Eye (tissue), 1 donor: ENCODE measurements around the gene DESI1.
"Not testable (repeated sequence)": the region's sequence is repeated elsewhere in the genome, so short reads cannot be mapped to it uniquely, and the experiment has no call there.

ENCODE experiments used
- DNase-seq: peaks from one replicate; pipeline ENCODE4 v3.0.0-alpha.2; 2015

The DESI1 gene

GRCh38 chr22:41620589-41621098, at the start of gene DESI1:
DESI1 (minus strand) TSS chr22:41621043; CDS start chr22:41620839, 204 bp downstream.
- peak; percentile 69 for DNase-seq

- DNase-seq: no peak
Observed at GRCh38 chr22:41668971-41669911, 48.4 kb upstream of the DESI1 start.

- DNase-seq: no peak
Observed at GRCh38 chr22:41664951-41665350, 44.1 kb upstream of the DESI1 start.

GRCh38 chr22:41664490-41664889, 43.6 kb upstream of the DESI1 start:
- no peak for DNase-seq

- DNase-seq: not testable (repeated sequence)
Observed at GRCh38 chr22:41663594-41663993, 42.8 kb upstream of the DESI1 start.

- DNase-seq: no peak
Observed at GRCh38 chr22:41661713-41662112, 40.9 kb upstream of the DESI1 start.

GRCh38 chr22:41661088-41661487, 40.2 kb upstream of the DESI1 start:
- no peak for DNase-seq

- no peak for DNase-seq
Observed at GRCh38 chr22:41660416-41660815, 39.6 kb upstream of the DESI1 start.

- DNase-seq: no peak
Observed at GRCh38 chr22:41659941-41660340, 39.1 kb upstream of the DESI1 start.

GRCh38 chr22:41658869-41659268, 38.0 kb upstream of the DESI1 start:
- DNase-seq: no peak

- DNase-seq: no peak
Observed at GRCh38 chr22:41657709-41658108, 36.9 kb upstream of the DESI1 start.

GRCh38 chr22:41656556-41656955, 35.7 kb upstream of the DESI1 start:
- no peak for DNase-seq

GRCh38 chr22:41654322-41654721, 33.5 kb upstream of the DESI1 start:
- DNase-seq: no peak

GRCh38 chr22:41650821-41651220, 30.0 kb upstream of the DESI1 start:
- DNase-seq: no peak

GRCh38 chr22:41650229-41650628, 29.4 kb upstream of the DESI1 start:
- DNase-seq: no peak

GRCh38 chr22:41648432-41648831, 27.6 kb upstream of the DESI1 start:
- no peak for DNase-seq

- DNase-seq: no peak
Observed at GRCh38 chr22:41647771-41648170, 26.9 kb upstream of the DESI1 start.

GRCh38 chr22:41642331-41643110, 21.7 kb upstream of the DESI1 start:
- DNase-seq: no peak

- no peak for DNase-seq
Observed at GRCh38 chr22:41641854-41642253, 21.0 kb upstream of the DESI1 start.

GRCh38 chr22:41638748-41639147, 17.9 kb upstream of the DESI1 start:
- no peak for DNase-seq

GRCh38 chr22:41638124-41638523, 17.3 kb upstream of the DESI1 start:
- no peak for DNase-seq

- not testable (repeated sequence) for DNase-seq
Observed at GRCh38 chr22:41637623-41638022, 16.8 kb upstream of the DESI1 start.

- no peak for DNase-seq
Observed at GRCh38 chr22:41636467-41636866, 15.6 kb upstream of the DESI1 start.

- not testable (repeated sequence) for DNase-seq
Observed at GRCh38 chr22:41634610-41635009, 13.8 kb upstream of the DESI1 start.
